WERI-Rb-1 (cell line): Measurements from ENCODE around the gene SUMO4.
"Not testable (repeated sequence)": the region's sequence is repeated elsewhere in the genome, so short reads cannot be mapped to it uniquely, and the experiment has no call there.

Experiments
- DNase-seq: peaks from one replicate; pipeline ENCODE4 v3.0.0-alpha.2; 2020
- H3K27ac ChIP-seq: fragments of 250-450 bp; sonication (Bioruptor Pico); 2 replicates; pipeline ENCODE4 v1.5.1; 2020; ENCODE audit warnings: mild to moderate bottlenecking, moderate library complexity
- H3K27me3 ChIP-seq: fragments of 250-450 bp; sonication (Bioruptor Pico); 2 replicates; pipeline ENCODE4 v1.5.1; 2021; ENCODE audit warnings: mild to moderate bottlenecking, low read depth, moderate library complexity; ENCODE audit not compliant: insufficient read depth, severe bottlenecking
- H3K36me3 ChIP-seq: fragments of 250-450 bp; sonication (Bioruptor Pico); 2 replicates; pipeline ENCODE4 v1.5.1; 2020; ENCODE audit warnings: mild to moderate bottlenecking, moderate library complexity
- H3K4me3 ChIP-seq: 2 replicates; pipeline ENCODE4 v1.5.1; 2011; ENCODE audit warnings: low read depth, mild to moderate bottlenecking, control low read depth, low read length
- H3K9me3 ChIP-seq: fragments of 250-450 bp; sonication (Bioruptor Pico); 2 replicates; pipeline ENCODE4 v1.5.1; 2021; ENCODE audit warnings: mild to moderate bottlenecking, moderate library complexity; ENCODE audit not compliant: severe bottlenecking
- CTCF ChIP-seq: IDR thresholded peaks from 2 replicates; pipeline ENCODE4 v1.5.1; 2011; ENCODE audit warnings: low read depth, mild to moderate bottlenecking, control low read depth, inconsistent platforms, low read length

Gene SUMO4

DNA sequence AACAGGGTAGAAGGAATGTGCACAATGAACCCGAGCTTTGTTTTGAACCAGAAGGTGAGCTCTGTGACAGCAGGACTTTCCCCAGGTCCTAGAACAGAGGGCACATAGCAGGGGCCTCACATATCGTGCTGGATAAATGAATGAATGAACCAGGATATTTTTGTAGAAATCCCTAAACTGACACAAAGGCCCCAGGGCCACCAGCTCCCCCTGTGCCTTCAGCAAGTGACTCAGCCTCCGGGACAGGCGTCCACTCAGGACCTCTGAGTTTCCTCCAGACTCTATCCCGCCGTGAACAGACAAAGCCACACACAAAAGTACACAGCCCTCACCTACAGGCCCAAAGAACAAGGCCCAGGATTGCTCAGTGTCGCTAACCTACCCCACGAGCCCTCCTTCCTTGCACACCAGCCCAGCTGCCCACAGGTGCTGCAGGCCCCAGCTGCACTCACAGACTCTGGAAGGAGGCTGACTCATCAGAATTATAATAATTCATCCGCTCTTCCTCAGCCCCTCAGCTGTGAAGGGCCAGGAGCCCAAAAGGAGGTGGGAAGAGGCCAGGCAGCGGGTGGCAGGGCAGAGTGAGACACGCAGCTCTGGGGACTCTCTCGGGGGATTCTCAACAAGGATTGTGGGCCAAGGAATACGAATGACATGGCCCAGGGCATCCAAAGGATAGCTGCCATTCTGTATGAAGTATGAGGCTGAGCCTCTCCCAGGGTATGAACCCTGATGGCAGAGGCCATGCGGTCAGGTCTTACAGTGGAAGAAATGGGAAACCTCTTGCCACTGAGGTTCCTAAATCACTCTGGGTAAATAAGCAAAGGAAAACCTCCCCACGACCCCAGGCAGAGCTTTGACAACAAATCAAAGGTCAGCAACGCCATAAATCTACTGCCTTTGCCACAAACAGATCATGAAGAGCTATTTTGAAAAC is 40.9 kb downstream of the SUMO4 start:
- Histone ChIP-seq H3K27me3 (no peaks in the 10 kb centered on the region), H3K4me3 (no peak overlapping the region), H3K36me3 (no peaks in the 10 kb centered on the region), H3K27ac (no peak overlapping the region), H3K9me3 (no peaks in the 10 kb centered on the region)
- DNase-seq: no peak
- TF ChIP-seq CTCF: no peak

GRCh38 chr6:149441740-149442139 is 41.7 kb downstream of the SUMO4 start:
- Histone ChIP-seq H3K36me3 (no peaks in the 10 kb centered on the region), H3K27me3 (no peaks in the 10 kb centered on the region), H3K4me3 (no peak overlapping the region), H3K27ac (no peak overlapping the region), H3K9me3 (no peaks in the 10 kb centered on the region)
- no peak for TF ChIP-seq CTCF
- DNase-seq: no peak

- no peaks in the 10 kb centered on the region for H3K36me3 ChIP-seq
- TF ChIP-seq CTCF: no peak
- no peaks in the 10 kb centered on the region for H3K9me3 ChIP-seq
- H3K27me3 ChIP-seq: no peaks in the 10 kb centered on the region
- no peak overlapping the region for H3K27ac ChIP-seq
- DNase-seq: no peak
- H3K4me3 ChIP-seq: no peak overlapping the region
Observed at GRCh38 chr6:149443411-149444181, 43.5 kb downstream of the SUMO4 start.

DNA sequence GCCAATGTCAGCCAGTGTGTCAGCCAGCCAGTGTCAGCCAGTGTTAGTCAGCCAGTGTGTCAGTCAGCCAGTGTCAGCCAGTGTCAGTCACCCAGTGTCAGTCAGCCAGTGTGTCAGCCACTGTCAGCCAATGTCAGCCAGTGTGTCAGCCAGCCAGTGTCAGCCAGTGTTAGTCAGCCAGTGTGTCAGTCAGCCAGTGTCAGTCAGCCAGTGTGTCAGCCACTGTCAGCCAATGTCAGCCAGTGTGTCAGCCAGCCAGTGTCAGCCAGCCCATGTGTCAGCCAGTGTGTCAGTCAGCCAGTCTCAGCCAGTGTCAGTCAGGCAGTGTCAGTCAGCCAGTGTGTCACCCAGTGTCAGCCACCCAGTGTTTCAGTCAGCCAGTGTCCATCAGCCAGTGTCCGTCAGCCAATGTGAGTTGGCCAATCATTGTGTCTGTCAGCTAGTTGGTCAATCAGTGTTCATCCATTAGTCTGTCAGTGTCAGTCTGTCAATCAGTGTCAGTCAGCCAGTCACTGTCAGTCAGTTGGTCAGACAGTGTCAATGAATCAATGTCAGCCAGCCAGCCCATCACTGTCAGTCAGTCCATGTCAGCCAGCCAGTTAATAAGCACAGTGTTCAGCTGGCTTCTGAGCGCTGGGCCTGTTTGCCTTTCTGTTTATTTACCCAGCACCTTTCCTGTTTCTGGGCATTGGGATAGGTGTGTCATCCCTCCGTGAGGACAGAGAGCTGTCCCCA is 44.5 kb downstream of the SUMO4 start:
- not testable (repeated sequence) for H3K27ac ChIP-seq, H3K36me3 ChIP-seq, H3K4me3 ChIP-seq, H3K27me3 ChIP-seq, H3K9me3 ChIP-seq, DNase-seq

DNA sequence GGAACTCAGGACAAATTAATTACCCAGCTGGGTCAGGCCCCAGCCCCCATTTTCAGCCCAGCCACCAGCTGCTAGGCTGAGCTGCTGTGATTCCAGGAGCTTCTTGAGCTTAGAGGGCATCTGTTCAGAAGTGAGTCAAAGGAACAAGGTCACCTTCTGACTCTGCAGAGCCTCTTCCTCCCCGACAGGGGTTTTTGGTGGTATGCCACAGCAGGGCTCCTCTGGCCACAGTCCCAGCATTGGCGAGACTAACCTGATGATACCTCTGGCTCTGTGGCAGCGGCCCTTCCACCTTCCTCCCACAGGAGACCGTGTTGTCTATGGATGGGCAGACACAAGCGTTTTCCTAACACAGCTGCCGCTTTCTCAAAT is 45.0 kb downstream of the SUMO4 start:
- H3K27ac ChIP-seq: no peak overlapping the region
- TF ChIP-seq CTCF: no peak
- peak; percentile 55 for DNase-seq

DNA sequence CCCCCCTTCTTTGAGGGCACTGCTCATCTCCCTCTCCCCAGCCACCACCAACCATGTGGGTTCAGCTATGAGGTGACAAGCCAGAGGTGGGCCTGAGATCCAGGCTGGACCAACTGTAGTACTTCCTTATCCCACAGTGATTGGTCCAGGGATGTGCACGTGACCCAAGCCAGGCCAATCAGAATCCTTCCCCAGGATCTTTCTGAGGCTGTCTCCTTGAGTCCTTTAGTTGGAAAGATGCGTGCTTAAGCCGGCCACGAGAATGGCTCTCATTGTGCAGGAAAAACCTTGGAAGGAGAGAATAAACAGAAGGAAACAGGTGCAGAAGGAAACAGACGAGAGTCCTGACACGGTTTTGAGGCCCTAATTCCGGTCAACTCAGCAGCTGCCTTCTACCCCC is 45.5 kb downstream of the SUMO4 start:
- DNase-seq: no peak
- no peak for TF ChIP-seq CTCF
- Histone ChIP-seq H3K36me3 (no peaks in the 10 kb centered on the region), H3K27me3 (no peaks in the 10 kb centered on the region), H3K4me3 (no peak overlapping the region), H3K27ac (no peak overlapping the region), H3K9me3 (no peaks in the 10 kb centered on the region)

More for the DNA sequence above, 45.0 kb downstream of the SUMO4 start:
- Histone ChIP-seq H3K4me3 (no peak overlapping the region), H3K36me3 (no peaks in the 10 kb centered on the region), H3K27me3 (no peaks in the 10 kb centered on the region), H3K9me3 (no peaks in the 10 kb centered on the region)
